K562 (cell line): ENCODE data around the gene MRNIP. TPM values are rescaled to one million over a fixed set of nuclear protein-coding genes. Genes with fewer than 3 reads are reported as not detected.

Source experiments
- RERE ChIP-seq: sonication (generic); formaldehyde crosslinking; IDR thresholded peaks from 2 replicates; pipeline ENCODE4 v1.8.0; 2023; ENCODE audit warnings: missing genetic modification reagents, mild to moderate bottlenecking, borderline replicate concordance
- SMAD3 ChIP-seq: fragments of 450-650 bp; formaldehyde crosslinking; conservative IDR thresholded peaks from 2 replicates; pipeline ENCODE4 v1.4.0; 2020; ENCODE audit warnings: mild to moderate bottlenecking
- THRAP3 ChIP-seq: fragments of 450-650 bp; IDR thresholded peaks from 2 replicates; pipeline ENCODE4 v1.6.1; 2016; ENCODE audit warnings: mild to moderate bottlenecking, inconsistent platforms, borderline replicate concordance
- ZC3H4 ChIP-seq: sonication (generic); formaldehyde crosslinking; IDR thresholded peaks from 2 replicates; pipeline ENCODE4 v1.9.0; 2021; ENCODE audit warnings: missing genetic modification reagents, borderline replicate concordance
- ZNF592 ChIP-seq: fragments of 450-650 bp; IDR thresholded peaks from 2 replicates; pipeline ENCODE4 v1.6.1; 2017; ENCODE audit warnings: antibody characterized with exemption, mild to moderate bottlenecking
- polyA plus RNA-seq, 8 experiments: library from polyadenylated mRNA; depleted of rRNA in 4 of 8; stranded (reverse) in 5 of 8; unstranded in 3 of 8; fragments of >200 nt; fragmentation: Nextera tagmentation in 2 of 8; fragmentation: Illumina TruSeq in 1 of 8; extraction: Ambion mirVana in 2 of 8; extraction: Trizol in 1 of 8; gene quantifications; 2 replicates each; pipeline versions ENCODE4 v1.2.1 to v1.2.3, GENCODE V29; 2011 to 2014; ENCODE audit warnings: inconsistent platforms in 1 of 8, missing spikeins in 1 of 8
- total RNA-seq, 7 experiments: library from RNA; depleted of rRNA in 6 of 7; stranded (reverse); fragments of >200 nt in 6 of 7; fragmentation: Illumina TruSeq in 2 of 7; extraction: Trizol in 2 of 7; gene quantifications; 2 replicates each; pipeline versions ENCODE4 v1.2.1 to v1.2.3, GENCODE V29; 2011 to 2021; ENCODE audit warnings: low replicate concordance in 1 of 7

Gene MRNIP
- total and polyA plus RNA-seq, 9 of the 15 experiments (the other 6 are each of a cell fraction or from before 2014, with no cell fraction given): 3.6 to 39.0 (median 16.8) TPM

- TF ChIP-seq RERE (CRISPR knock-in tag): no peak
- no peak for TF ChIP-seq THRAP3
- TF ChIP-seq SMAD3 (CRISPR knock-in tag): no peak
- TF ChIP-seq ZNF592: no peak
- TF ChIP-seq ZC3H4 (CRISPR knock-in tag): no peak
Measured at GRCh38 chr5:179800071-179800695, 58.4 kb downstream of the MRNIP start (continued).
